ENCODE results near the gene ARHGEF28. TPM values are rescaled to one million over a fixed set of nuclear protein-coding genes. Genes with fewer than 3 reads are reported as not detected.

The ARHGEF28 gene
- polyA plus RNA-seq, 5 donors, result 8.2 to 16.8 (median 10.2) TPM

- DNase-seq, result no peak
Measured at GRCh38 chr5:73928476-73929070, 302.6 kb downstream of the ARHGEF28 start.

- DNase-seq, result no peak
Measured at GRCh38 chr5:73935719-73936118, 309.7 kb downstream of the ARHGEF28 start.

GRCh38 chr5:73938280-73938937 is 312.4 kb downstream of the ARHGEF28 start:
- no peak for DNase-seq

GRCh38 chr5:73938938-73939320 is 312.9 kb downstream of the ARHGEF28 start:
- no peak for DNase-seq

GRCh38 chr5:73939557-73939956 is 313.6 kb downstream of the ARHGEF28 start:
- DNase-seq, result no peak

GRCh38 chr5:73940026-73940425 is 314.0 kb downstream of the ARHGEF28 start:
- DNase-seq, result no peak

- DNase-seq, result no peak
Measured at GRCh38 chr5:73940801-73941200, 314.8 kb downstream of the ARHGEF28 start.

GRCh38 chr5:73942783-73943182 is 316.8 kb downstream of the ARHGEF28 start:
- no peak for DNase-seq

GRCh38 chr5:73943397-73943796 is 317.4 kb downstream of the ARHGEF28 start:
- no peak for DNase-seq

GRCh38 chr5:73944581-73944980 is 318.6 kb downstream of the ARHGEF28 start:
- DNase-seq, result no peak

GRCh38 chr5:73945505-73945904 is 319.5 kb downstream of the ARHGEF28 start:
- no peak for DNase-seq

GRCh38 chr5:73946278-73946677 is 320.3 kb downstream of the ARHGEF28 start:
- DNase-seq, result no peak

- no peak for DNase-seq
Measured at GRCh38 chr5:73946919-73947602, 321.1 kb downstream of the ARHGEF28 start.

GRCh38 chr5:73947906-73948640 is 322.1 kb downstream of the ARHGEF28 start:
- no peak for DNase-seq

GRCh38 chr5:73948720-73949119 is 322.7 kb downstream of the ARHGEF28 start:
- no peak for DNase-seq

- no peak for DNase-seq
Measured at GRCh38 chr5:73950441-73950873, 324.5 kb downstream of the ARHGEF28 start.

- DNase-seq, result no peak
Measured at GRCh38 chr5:73950912-73951430, 325.0 kb downstream of the ARHGEF28 start.

- DNase-seq, result no peak
Measured at GRCh38 chr5:73952872-73953271, 326.9 kb downstream of the ARHGEF28 start.

GRCh38 chr5:73954381-73954780 is 328.4 kb downstream of the ARHGEF28 start:
- DNase-seq, result no peak

GRCh38 chr5:73955271-73955846 is 329.4 kb downstream of the ARHGEF28 start:
- no peak for DNase-seq

- no peak for DNase-seq
Measured at GRCh38 chr5:73957397-73958001, 331.5 kb downstream of the ARHGEF28 start.
